ENCODE data around the gene ETS1.
A peak's percentile ranks its signal among the peaks of the same experiment; 100 is the strongest.

ETS1 gene

GRCh38 chr11:128522055-128522942, 65.1 kb downstream of the ETS1 start (continued):
- TF ChIP-seq ZNF398 (tag by site-specific recombination; IDR thresholded peaks at IDR 0.05) (peak; percentile 91), ZNF24 (tag by site-specific recombination; IDR thresholded peaks at IDR 0.05) (peak; percentile 99), KLF7 (tag by site-specific recombination; IDR thresholded peaks at IDR 0.05; ENCODE audit: borderline replicate concordance) (no peak), OVOL3 (tag by site-specific recombination; IDR thresholded peaks at IDR 0.05) (no peak), ZNF747 (tag by site-specific recombination; IDR thresholded peaks at IDR 0.05) (no peak), KLF10 (tag by site-specific recombination; IDR thresholded peaks at IDR 0.05) (0 out of 2 replicates have a peak, but pooled peaks have one; percentile 17), ZNF785 (tag by site-specific recombination; IDR thresholded peaks at IDR 0.05) (no peak), ZNF513 (tag by site-specific recombination; IDR thresholded peaks at IDR 0.05) (no peak), ZBTB7A (tag by site-specific recombination; IDR thresholded peaks at IDR 0.05; ENCODE audit: low read depth) (no peak), BCL6B (tag by site-specific recombination; IDR thresholded peaks at IDR 0.05) (no peak), ZNF48 (tag by site-specific recombination; IDR thresholded peaks at IDR 0.05) (no peak), ZNF341 (tag by site-specific recombination; IDR thresholded peaks at IDR 0.05; ENCODE audit: low read depth) (no peak), ZNF2 (tag by site-specific recombination; IDR thresholded peaks at IDR 0.05) (peak; percentile 21; the same call in 1 of the 2 replicates), ZNF132 (tag by site-specific recombination; IDR thresholded peaks at IDR 0.05; ENCODE audit: borderline replicate concordance) (no peak), SP2 (tag by site-specific recombination; IDR thresholded peaks at IDR 0.05) (peak; percentile 69), PRDM4 (tag by site-specific recombination; IDR thresholded peaks at IDR 0.05) (no peak), ZNF121 (tag by site-specific recombination; IDR thresholded peaks at IDR 0.05) (no peak), ZFHX2 (tag by site-specific recombination; conservative IDR thresholded peaks at IDR 0.05) (peak; percentile 45; the same call in 1 of the 2 replicates), ZNF362 (tag by site-specific recombination; IDR thresholded peaks at IDR 0.05) (no peak), AEBP2 (tag by site-specific recombination; IDR thresholded peaks at IDR 0.05; ENCODE audit: borderline replicate concordance) (no peak), ZBTB44 (tag by site-specific recombination; IDR thresholded peaks at IDR 0.05) (no peak), ZNF169 (tag by site-specific recombination; IDR thresholded peaks at IDR 0.05) (no peak), ZNF830 (tag by site-specific recombination; IDR thresholded peaks at IDR 0.05; ENCODE audit: low read depth) (no peak), ZNF621 (tag by site-specific recombination; IDR thresholded peaks at IDR 0.05) (no peak), ZSCAN18 (tag by site-specific recombination; IDR thresholded peaks at IDR 0.05) (no peak), MEIS1 (CRISPR knock-in tag; IDR thresholded peaks at IDR 0.05; ENCODE audit: borderline replicate concordance) (no peak)

Data from HEK293 (cell line).